ENCODE results near the gene TRIM54. TPM values are rescaled to one million over a fixed set of nuclear protein-coding genes. Genes with fewer than 3 reads are reported as not detected.

Gene TRIM54
- total and polyA plus RNA-seq, 2 donors from 2014 or later = 0.31 to 2.1 TPM

DNA sequence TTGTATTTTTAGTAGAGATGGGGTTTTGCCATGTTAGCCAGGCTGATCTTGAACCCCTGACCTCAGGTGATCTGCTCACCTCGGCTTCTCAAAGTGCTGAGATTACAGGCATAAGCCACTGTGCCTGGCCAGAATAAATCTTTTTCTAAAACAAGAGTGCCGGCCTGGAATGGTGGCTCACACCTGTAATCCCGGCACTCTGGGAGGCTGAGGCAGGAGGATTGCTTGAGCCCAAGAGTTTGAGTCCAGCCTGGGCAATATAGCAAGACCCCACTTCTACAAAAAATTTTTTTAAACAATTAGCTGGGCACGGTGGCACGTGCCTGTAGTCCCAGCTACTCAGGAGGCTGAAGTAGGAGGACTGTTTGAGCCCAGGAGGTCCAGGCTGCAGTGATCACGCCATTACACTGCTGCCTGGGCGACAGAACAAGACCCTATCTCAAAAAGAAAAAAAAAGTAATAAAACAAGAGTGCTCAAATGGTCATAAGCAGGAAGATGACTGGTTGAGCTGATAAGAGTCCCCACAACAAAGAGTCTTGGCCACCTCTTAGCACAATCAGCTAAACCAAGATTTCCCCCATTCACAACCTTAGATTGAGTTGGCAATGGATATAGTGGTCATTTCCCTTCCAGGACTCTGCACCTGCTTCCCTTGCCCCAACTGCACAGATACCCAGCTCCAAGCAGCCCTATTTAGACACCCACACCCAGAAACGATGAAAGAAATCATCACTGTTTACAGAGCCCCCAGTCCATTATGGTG is 31.8 kb downstream of the TRIM54 start:
- Histone ChIP-seq H3K27ac (ENCODE audit: low read depth in 2 of 2, low read length in 2 of 2) (no peak overlapping the region), H3K36me3 (ENCODE audit: control insufficient read depth in 2 of 3, insufficient read depth in 3 of 3, low read length in 3 of 3) (no peaks in the 10 kb centered on the region), H3K4me1 (ENCODE audit: control insufficient read depth in 2 of 3, insufficient read depth in 2 of 3, low read depth in 1 of 3, low read length in 3 of 3) (no peaks in the 10 kb centered on the region), H3K4me3 (ENCODE audit: low read length in 3 of 3) (no peak overlapping the region), H3K27me3 (ENCODE audit: control insufficient read depth, insufficient read depth, low read length) (no peaks in the 10 kb centered on the region), H3K9ac (ENCODE audit: low read length in 3 of 3) (no peak overlapping the region), H3K9me3 (ENCODE audit: control insufficient read depth in 2 of 3, insufficient read depth in 1 of 3, low read length in 3 of 3) (no peaks in the 10 kb centered on the region)
- no peak for FAIRE-seq
- intact Hi-C loops (cut with DNase I) = no loop called here
- peak in 1 of 5 donors; percentile 23 for DNase-seq
- TF ChIP-seq, protein P1, sequence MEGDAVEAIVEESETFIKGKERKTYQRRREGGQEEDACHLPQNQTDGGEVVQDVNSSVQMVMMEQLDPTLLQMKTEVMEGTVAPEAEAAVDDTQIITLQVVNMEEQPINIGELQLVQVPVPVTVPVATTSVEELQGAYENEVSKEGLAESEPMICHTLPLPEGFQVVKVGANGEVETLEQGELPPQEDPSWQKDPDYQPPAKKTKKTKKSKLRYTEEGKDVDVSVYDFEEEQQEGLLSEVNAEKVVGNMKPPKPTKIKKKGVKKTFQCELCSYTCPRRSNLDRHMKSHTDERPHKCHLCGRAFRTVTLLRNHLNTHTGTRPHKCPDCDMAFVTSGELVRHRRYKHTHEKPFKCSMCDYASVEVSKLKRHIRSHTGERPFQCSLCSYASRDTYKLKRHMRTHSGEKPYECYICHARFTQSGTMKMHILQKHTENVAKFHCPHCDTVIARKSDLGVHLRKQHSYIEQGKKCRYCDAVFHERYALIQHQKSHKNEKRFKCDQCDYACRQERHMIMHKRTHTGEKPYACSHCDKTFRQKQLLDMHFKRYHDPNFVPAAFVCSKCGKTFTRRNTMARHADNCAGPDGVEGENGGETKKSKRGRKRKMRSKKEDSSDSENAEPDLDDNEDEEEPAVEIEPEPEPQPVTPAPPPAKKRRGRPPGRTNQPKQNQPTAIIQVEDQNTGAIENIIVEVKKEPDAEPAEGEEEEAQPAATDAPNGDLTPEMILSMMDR (IDR thresholded peaks at IDR 0.05; ENCODE audit: borderline replicate concordance, extremely low read depth, insufficient read depth) = no peak

DNA sequence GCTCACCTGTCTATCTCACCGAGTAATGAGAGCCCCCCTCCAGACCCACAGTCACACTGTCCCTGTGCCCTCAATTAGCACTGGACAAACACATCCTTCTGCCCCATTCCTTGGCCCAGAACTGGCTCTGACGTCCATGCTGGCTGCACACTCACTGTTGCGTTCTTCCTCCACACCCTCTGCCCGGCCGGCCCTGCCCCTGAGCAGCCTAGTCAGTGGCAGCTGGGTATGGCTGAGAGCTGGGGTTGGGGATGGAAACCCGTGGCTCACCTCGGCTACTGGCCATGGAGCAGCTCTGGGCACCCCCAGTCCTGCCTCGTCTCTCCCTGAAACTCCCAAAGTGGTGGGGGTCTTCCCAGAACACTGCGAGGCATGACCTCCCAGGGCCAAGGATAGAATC is 32.5 kb downstream of the TRIM54 start:
- TF ChIP-seq, protein P1 (IDR thresholded peaks at IDR 0.05; ENCODE audit: borderline replicate concordance, extremely low read depth, insufficient read depth) = no peak
- intact Hi-C loops (cut with DNase I) = no loop called here
- Histone ChIP-seq H3K27me3 (ENCODE audit: control insufficient read depth, insufficient read depth, low read length) (no peaks in the 10 kb centered on the region), H3K9ac (ENCODE audit: low read length in 3 of 3) (no peak overlapping the region), H3K4me3 (ENCODE audit: low read length in 3 of 3) (no peak overlapping the region), H3K4me1 (ENCODE audit: control insufficient read depth in 2 of 3, insufficient read depth in 2 of 3, low read depth in 1 of 3, low read length in 3 of 3) (no peaks in the 10 kb centered on the region), H3K27ac (ENCODE audit: low read depth in 2 of 2, low read length in 2 of 2) (no peak overlapping the region), H3K9me3 (ENCODE audit: control insufficient read depth in 2 of 3, insufficient read depth in 1 of 3, low read length in 3 of 3) (no peaks in the 10 kb centered on the region), H3K36me3 (ENCODE audit: control insufficient read depth in 2 of 3, insufficient read depth in 3 of 3, low read length in 3 of 3) (no peaks in the 10 kb centered on the region)
- DNase-seq (peak in 1 of 5 donors; percentile 53), FAIRE-seq (no peak)

DNA sequence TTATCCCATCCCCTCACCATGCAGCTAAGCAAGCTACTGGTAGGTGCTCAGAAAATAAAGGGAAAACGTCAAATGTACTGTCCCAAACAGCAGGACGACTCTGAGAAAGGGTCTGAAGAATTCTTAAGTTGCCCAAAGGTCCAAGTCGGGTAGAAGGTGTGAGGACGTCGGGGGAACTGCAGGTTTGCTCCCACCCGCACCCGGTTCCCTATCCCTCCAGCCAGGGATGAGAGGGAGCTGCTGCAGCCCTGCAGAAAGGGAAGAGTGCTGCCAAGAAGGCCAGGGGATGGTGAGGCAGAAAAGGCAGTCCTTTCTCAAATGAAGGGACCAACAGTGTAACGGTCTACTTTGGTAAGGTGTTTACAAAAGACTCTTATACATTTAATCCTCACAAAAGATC is 32.9 kb downstream of the TRIM54 start:
- DNase-seq = peak in 1 of 5 donors; percentile 16
- no peak for FAIRE-seq
- Histone ChIP-seq H3K4me3 (ENCODE audit: low read length in 3 of 3) (no peak overlapping the region), H3K4me1 (ENCODE audit: control insufficient read depth in 2 of 3, insufficient read depth in 2 of 3, low read depth in 1 of 3, low read length in 3 of 3) (no peaks in the 10 kb centered on the region), H3K9me3 (ENCODE audit: control insufficient read depth in 2 of 3, insufficient read depth in 1 of 3, low read length in 3 of 3) (no peaks in the 10 kb centered on the region), H3K9ac (ENCODE audit: low read length in 3 of 3) (no peak overlapping the region), H3K27me3 (ENCODE audit: control insufficient read depth, insufficient read depth, low read length) (no peaks in the 10 kb centered on the region), H3K27ac (ENCODE audit: low read depth in 2 of 2, low read length in 2 of 2) (no peak overlapping the region), H3K36me3 (ENCODE audit: control insufficient read depth in 2 of 3, insufficient read depth in 3 of 3, low read length in 3 of 3) (no peaks in the 10 kb centered on the region)
- TF ChIP-seq, protein P1 (IDR thresholded peaks at IDR 0.05; ENCODE audit: borderline replicate concordance, extremely low read depth, insufficient read depth) = no peak
- intact Hi-C loops (cut with DNase I) = no loop called here
